Anterior cingulate cortex (tissue), 58 donors: Measurements from ENCODE around the gene KIFC1.

Experiments
- DNase-seq, 58 donors: peaks; one replicate each; lab custom pipeline; 2025; lab: John Stamatoyannopoulos, UW

KIFC1 gene

DNA sequence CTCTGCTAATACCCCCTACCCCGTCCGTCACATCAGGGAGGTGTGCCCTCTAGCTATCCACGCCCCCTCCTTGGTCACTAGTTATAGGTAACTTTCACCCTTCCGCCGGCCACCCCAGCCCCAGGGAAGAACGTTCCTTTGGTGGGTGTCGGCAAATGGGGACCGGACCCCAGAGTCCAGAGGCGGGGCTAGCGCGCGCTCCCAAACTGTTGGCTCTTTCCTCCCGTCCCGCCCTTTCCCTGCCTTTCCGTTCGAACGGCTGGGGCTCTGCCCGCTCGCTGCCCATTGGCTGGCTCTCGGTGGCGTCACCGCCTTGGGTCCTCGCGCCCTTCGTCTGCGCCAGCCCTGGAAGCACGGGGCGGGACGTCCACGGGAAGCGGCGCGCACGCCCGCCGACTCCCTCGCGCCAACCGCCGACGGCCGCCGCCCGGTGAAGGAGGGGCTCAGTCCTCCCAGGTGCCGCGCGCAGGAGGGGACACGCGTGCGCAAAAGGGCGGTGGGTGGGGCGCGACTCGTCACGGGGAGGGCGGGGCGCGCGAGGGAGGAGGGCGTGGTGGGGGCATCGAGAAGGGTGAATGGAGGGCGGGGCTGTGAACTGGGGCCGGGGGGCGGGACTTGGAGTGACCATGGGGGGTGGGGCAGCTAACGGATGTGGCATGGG is 18.6 kb downstream of the KIFC1 start:
- DNase-seq = peak; percentile 79 to 100 (median 97)

DNA sequence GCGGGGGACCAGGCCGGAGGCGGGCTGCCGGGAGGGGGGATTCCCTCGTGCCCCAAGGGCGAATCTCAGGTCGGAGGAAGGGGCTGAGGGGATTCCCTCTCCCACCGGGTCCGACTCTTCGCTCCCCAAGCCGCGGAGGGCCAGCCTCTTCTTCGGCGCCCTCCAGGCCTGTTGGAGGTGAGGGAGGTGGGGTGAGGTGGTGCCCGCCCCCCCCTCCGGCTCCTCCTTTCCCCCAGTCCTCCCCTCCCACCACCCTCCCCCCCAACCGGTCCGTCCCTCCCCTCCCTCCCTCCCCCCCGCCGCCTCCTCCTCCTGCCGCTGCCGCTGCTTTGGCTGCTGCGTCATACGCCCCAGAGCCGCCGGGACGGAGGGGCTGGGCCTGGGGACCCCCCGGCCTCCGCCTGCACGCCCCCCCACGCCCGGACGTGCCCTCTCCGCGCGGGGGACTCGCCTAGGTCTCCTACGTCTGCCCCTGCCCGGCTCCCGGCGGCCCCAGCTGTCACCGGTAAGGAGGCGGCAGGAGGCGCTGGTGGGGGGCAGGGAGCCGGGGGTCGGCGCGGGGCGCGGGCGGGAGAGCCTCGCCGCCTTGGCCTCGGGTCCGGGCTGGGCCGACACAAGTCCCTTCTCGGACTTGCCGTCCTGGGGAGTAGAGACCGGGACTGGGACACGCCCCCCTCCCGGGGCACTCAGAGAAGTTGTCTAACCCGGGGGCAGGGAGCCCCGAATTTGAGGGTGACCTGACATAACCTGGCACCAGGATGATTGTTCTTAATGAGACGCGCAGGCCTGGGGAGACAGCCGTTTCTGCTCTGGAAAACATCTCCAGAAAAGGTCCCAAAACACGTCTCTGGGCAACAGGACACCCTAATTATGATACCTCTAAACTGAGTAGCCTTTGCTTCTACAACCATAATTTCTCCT is 19.3 kb downstream of the KIFC1 start, which contains the start of gene PHF1:
PHF1 (plus strand) TSS at position 304 of the 921 bp plus-strand sequence. CDS start 1,250 bp downstream, outside the sequence.
- peak in 24 of 58 donors; percentile 45 to 83 (median 66) for DNase-seq

DNA sequence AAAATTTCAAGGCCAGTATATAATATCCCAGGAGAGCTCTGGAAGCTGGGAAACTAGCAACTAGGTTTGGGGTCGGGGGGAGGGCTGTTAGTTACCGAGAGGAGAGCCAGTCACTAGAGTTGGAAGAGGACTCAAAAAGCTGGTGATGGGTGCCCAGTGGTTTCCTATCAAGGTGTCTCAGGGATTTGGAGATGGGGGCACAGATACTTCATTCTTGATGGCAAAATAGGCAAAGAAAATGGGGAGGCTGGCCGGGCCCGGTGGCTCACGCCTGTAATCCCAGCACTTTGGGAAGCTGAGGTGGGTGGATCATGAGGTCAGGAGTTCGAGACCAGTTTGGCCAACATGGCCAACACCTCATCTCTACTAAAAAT is 20.0 kb downstream of the KIFC1 start:
- no peak for DNase-seq

DNA sequence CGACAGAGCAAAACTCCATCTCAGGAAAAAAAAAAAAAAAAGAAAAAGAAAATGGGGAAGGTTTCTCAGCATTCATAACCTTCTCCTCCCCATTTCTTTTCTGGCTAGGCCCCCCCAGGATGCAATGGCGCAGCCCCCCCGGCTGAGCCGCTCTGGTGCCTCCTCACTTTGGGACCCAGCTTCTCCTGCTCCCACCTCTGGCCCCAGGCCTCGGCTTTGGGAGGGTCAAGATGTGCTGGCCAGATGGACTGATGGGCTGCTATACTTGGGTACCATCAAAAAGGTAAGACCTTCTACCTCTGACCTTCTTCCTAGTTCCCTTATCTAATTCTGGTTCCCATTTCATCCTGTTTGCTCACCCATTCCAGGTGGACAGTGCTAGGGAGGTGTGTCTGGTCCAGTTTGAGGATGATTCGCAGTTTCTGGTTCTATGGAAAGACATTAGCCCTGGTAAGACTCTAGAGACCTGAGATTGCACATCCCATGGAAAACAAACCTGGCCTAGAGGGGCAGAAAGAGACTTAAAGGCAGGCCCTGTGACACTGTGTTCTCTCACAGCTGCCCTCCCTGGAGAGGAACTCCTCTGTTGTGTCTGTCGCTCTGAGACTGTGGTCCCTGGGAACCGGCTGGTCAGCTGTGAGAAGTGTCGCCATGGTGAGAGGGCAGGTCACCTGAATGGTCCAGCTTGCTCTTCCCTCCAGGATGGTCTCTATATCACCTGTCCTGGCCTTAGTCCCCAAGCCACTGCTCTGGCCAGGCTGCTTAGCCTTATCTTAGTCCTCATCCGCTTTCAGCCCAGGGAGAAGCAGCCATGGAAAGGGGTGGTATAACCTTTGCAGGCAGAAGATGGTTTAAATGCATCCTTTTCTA is 20.8 kb downstream of the KIFC1 start:
- DNase-seq = no peak

DNA sequence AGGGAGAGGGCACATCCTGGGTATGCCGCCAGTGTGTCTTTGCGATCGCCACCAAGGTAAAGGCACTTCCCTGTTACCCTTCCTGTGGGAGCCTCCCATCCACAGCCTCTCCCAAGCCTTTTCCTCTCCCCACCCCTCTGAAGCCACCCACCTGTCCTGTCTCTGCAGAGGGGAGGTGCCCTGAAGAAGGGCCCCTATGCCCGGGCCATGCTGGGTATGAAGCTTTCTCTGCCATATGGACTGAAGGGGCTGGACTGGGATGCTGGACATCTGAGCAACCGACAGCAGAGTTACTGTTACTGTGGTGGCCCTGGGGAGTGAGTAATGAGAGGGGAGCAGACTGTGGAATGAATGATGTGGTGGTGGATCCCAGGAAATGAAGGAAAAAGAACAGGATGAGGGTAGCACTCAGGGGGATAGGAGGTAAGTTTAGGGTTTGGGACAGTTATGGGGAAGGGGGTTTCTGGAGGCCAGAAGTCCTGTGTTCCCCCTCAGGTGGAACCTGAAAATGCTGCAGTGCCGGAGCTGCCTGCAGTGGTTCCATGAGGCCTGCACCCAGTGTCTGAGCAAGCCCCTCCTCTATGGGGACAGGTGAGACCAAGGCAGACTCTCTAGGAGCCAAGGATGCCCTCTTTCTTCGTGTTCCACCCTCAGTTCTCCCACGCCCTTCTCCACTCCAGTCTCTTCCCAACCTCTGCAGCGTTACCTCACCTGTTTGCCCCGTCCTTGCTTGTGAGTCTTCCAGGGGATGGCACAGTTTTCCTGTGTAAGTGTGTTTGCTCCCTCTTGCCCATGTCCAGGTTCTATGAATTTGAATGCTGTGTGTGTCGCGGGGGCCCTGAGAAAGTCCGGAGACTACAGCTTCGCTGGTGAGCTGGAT is 21.9 kb downstream of the KIFC1 start:
- DNase-seq = no peak

DNA sequence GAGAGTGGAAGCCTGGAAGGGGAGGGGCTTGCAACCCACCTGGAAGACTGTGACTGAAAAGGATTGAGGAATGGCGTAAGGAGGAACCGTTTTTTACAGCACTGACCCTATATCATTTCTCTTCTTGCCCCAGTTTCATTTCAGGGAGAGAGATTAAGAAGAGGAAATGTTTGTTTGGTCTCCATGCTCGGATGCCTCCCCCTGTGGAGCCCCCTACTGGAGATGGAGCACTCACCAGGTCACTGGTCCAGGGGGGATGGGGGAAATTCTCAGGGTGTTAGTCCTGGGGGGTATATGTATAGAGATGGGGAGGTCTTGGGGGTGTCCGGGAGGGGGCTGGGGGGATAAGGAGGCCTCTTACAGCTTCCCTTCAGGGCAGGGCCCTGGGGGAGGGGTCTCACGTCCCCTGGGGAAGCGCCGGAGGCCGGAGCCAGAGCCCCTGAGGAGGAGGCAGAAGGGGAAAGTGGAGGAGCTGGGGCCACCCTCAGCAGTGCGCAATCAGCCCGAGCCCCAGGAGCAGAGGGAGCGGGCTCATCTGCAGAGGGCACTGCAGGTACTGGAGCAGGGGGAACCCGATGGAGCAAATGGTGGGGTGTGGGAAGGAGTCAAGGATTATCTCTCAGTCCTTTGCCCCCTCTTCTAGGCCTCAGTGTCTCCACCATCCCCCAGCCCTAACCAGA is 23.1 kb downstream of the KIFC1 start:
- no peak for DNase-seq

DNA sequence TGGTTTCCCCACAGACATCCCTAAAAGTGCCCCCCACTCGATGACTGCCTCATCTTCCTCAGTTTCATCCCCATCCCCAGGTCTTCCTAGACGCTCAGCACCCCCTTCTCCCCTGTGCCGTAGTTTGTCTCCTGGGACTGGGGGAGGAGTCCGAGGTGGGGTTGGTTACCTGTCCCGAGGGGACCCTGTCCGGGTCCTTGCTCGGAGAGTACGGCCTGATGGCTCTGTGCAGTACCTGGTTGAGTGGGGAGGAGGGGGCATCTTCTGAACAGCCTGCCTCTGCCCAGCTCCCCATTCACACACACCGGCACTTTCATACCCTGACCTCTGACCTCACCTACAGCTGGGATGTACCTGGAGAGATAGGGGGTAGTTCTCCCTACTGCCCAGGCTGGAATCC is 24.2 kb downstream of the KIFC1 start:
- no peak for DNase-seq

DNA sequence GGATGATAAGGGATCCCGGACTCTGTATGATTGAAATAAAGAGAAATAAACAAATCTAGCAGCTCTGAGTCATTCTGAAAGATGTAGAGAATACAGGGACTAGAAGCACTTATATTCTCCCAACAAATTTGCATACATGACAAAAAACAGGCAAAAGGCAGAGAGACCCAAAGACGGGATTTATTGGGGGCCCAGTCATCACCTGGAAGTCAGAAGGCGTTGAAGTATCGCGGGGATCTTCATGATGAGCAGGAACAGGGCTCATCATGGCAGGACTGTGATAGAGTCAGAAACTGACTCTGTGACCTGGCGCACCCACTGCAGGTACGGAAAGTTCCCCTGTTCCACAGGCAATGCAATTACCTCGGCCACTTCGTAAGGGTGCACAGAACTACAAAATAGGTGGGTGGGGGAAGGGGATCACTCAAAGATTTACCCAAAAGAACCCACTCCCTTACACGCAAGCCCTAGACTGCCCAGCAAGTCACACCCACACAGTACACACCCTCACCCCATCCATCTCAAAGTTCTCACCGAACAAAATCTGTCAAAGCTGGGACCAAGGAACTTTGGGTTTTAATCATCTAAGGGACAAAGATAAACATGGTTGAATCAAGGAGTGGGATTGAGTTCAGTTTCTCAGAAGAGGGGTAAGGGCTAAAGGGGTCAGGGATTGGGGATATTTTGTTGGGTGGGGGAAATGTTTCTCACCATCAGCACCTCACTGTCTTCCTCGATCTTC is 24.9 kb downstream of the KIFC1 start:
- no peak for DNase-seq

DNA sequence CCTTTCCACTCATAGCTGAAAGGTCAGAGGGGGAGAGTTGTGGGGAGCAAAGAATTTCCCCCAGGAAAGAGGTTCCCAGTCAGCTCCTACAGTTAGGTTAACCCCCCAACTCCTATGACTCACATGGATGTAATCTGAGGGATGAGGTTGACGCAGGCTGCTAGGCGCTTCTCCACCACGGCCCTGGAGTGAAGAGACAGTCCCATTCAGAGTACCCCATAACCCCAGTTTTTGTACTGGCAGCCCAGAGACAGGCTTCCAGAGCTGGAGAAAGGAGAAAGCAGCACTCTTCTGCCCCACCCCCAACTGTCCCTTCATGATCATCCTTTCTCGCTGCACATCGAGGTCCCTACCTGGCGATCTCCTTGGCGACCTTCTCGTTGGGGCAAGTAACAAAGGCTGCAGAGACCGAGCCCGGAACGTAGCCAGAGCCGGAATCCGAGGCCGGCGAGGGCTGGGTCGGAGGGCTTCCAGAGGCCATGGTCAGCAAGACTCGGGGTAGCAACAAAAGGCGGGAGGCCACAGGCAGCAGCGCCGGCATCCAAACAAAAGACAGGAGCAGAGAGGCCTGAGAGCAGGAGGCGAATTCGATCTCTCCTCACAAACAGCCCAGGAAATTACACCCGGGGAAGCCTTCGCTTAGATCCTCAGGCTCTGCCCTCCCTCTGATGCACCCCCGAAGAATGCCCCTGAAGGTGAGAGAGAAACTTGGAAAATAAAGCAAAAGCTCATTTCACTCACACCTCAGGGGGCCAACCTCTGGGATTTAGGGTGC is 25.7 kb downstream of the KIFC1 start:
- DNase-seq = peak in 3 of 58 donors; percentile 36 to 49 (median 40)

DNA sequence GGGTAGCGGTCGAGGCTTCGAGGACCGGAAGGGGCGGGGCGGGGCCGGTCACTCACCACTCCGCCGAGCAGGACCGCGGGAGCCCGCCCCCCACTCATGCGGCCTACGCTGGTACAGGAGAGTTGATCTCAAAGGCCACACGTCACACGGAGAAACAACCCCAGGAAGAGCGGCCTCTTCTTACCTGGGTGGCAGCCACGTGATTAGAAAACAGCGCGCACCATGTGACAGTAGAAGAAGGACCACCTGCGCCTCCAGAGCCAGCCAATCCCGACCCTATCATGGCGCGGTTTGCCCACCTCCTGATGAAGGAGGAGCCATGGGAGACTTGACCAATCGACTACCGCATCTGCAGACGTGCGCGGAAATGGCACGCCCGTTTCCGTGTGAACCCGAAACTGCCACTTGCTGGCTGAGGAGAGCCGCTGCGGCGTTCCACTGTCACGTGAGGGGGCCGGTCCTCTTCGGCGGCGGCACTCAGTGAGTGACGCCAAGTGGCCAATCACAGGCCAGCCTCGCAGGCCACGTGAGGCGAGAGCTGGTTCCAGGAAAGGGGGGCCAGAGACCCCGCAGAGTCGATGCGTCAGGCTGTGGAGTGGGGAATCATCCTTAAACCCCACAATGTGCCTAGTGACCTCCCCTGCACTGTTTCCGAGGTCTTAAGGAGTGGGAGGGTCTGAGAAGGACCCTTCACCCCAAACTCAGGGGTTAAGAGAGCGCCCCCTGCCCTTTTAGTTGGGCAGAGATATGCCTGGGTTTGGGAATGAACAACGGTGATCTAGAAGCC is 26.5 kb downstream of the KIFC1 start, which contains the start of gene CUTA:
CUTA (minus strand) TSS at position 205 of the 787 bp plus-strand sequence; CDS start at position 98, 107 bp downstream.
- DNase-seq = peak; percentile 87 to 100 (median 100)

DNA sequence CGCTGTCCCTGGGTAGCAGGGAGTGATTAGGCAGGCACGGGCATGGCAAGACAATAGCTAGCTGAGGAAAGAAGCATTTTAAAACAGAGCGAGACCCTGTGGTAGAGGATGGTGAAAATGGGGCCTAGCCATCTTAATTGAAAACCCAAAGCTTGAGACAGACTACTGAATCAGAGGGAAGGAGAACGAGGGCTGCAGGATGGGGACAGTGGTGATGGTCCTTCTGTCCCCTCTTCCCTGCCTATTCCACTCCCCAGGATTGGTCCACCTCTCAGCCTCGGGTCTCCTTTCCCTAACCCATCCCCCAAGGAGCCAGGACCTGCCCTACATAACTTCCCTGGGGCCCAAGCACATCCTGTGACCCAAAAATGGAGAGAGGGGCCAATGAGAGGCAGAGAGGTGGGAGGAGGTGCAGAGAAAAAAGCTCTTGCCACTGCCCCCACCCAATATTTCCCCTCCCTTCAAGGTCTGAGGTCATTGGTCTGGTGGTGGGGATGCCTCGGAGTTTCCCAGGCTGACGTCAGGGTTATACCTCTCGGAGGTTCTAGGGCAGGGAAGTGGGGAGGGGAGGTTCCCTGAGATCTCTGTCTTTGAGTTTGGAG is 27.2 kb downstream of the KIFC1 start:
- DNase-seq = no peak

DNA sequence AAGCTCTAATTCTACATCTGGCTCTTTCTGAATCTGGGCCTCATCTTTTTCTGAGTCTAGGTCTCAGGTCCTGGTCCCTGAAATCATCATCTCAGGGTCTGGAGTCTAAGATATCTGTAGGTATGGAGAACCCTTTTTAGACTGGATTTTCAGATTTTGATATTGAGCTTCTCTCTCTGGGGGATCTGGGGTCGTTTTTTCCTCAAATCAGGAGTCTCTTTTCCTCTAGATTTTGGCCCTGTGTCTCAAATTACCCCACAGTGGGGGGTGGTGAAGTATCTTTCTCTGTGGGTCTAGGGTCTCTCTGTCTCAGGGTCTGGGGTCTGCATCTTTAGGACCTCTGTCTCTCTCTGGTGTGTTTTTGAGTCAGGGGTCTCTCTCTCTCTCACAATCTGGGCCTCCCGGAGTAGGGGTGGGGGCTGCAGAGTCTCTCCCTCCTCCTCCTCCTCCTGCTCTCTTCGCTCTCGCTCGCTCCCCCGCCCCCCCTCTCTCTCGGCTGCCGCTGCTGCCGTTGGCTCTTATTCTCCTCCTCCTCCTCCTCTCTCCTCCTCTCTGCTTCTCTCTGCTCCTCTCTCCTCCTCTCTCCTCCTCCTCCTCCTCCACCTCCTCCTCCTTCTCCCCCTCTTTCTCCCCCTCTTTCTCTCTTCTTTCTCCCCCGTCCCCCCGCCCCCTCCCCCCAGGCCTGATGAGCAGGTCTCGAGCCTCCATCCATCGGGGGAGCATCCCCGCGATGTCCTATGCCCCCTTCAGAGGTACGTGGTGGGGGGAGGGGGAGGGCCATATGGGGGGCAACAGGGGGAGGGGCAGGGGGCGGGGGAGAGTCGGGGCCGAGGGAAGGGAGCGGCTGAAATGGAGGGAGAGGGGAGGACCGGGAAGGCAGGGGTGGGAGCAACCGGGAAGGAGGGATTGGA is 28.2 kb downstream of the KIFC1 start, which contains the start of gene SYNGAP1:
SYNGAP1 (plus strand) TSS at position 486 of the 911 bp plus-strand sequence; CDS start at position 686, 200 bp downstream.
- peak in 39 of 58 donors; percentile 13 to 75 (median 41) for DNase-seq

DNA sequence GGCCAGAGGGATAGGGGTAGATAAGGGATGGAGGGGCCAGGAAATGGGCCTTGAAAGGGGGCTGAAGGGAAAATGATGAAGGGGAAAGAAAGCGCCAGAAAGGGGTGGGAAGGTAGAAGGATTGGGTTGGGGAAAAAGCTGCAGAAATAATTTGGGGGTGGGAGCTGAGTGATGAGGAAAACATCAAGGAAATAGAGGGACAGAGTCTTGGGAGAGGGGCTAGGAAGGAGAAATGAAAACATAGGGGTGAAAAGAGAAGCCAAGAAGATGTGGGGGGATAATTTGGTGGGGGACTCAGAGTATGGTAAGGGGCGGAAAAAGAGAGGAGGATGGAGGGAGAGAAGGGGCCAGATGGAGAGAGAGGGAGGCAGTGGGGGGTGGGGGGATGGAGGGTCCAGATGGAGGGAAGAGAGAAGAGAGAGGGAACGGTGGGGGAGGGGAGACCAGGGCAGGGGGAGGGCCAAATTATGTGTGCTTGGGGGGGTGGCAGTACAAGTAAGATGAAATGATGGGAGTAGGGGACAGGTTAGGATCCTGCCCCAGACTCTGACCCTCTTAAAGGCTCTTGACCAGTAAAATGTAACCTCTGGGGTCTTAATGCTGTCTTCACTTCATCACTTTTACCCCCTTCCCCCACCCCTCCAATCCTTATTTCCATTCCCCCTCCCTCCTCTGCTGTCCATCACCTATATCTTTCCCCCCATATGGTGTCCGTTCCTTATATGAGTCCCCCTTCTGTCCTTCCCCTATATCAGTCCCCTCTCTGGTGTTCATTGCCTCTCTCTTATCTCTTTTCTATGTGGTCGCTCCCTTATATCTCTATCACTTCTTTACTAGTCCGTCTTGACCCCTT is 29.1 kb downstream of the KIFC1 start:
- no peak for DNase-seq

DNA sequence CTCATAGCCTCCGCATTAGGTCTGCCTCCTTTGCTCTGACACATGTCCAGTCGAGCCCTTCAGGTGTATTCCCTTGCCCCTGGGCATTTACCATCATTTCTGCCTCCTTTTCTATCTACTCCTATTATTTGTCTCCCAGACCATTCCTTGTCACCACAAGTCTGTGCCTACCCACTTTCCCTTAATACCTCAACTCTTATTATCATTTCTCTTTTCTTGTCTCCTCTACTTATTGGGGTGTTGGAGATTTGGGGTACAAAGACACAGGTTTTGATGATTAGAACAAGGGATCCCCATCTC is 29.7 kb downstream of the KIFC1 start:
- DNase-seq = no peak
